HepG2 (cell line): Measurements from ENCODE around the gene CDT1. TPM values are rescaled to one million over a fixed set of nuclear protein-coding genes. Genes with fewer than 3 reads are reported as not detected.

ENCODE experiments used
- KDM1A ChIP-seq: IDR thresholded peaks from 2 replicates; pipeline ENCODE4 v1.6.1; 2016; ENCODE audit warnings: missing compliant biosample characterization
- REST ChIP-seq, 2 experiments: IDR thresholded peaks; 2 replicates each; pipeline ENCODE4 v1.6.1; 2011 to 2012; ENCODE audit warnings: low read length in 2 of 2, borderline replicate concordance in 1 of 2, low read depth in 1 of 2, mild to moderate bottlenecking in 1 of 2, moderate library complexity in 1 of 2
- SNAPC4 ChIP-seq: sonication (generic); formaldehyde crosslinking; IDR thresholded peaks from 2 replicates; pipeline ENCODE4 v1.4.0; 2020; ENCODE audit warnings: mild to moderate bottlenecking, missing genetic modification reagents
- SOX5 ChIP-seq: IDR thresholded peaks from 2 replicates; pipeline ENCODE4 v1.6.1; 2016; ENCODE audit warnings: borderline replicate concordance
- TFAP4 ChIP-seq: sonication (generic); IDR thresholded peaks from 2 replicates; pipeline ENCODE4 v1.6.1; 2016; ENCODE audit warnings: low read depth, borderline replicate concordance
- ZBTB2 ChIP-seq: sonication (generic); formaldehyde crosslinking; IDR thresholded peaks from 2 replicates; pipeline ENCODE4 v1.8.0; 2022; ENCODE audit warnings: low read depth, missing genetic modification reagents
- ZBTB26 ChIP-seq: IDR thresholded peaks from 2 replicates; pipeline ENCODE4 v1.6.1; 2016; ENCODE audit warnings: missing compliant biosample characterization, missing genetic modification reagents, borderline replicate concordance
- ZNF337 ChIP-seq: sonication (generic); formaldehyde crosslinking; IDR thresholded peaks from 2 replicates; pipeline ENCODE4 v1.5.1; 2020; ENCODE audit warnings: missing genetic modification reagents, low read depth, mild to moderate bottlenecking, borderline replicate concordance
- ZNF512B ChIP-seq: sonication (generic); formaldehyde crosslinking; IDR thresholded peaks from 2 replicates; pipeline ENCODE4 v1.5.1; 2020; ENCODE audit warnings: missing genetic modification reagents, mild to moderate bottlenecking, borderline replicate concordance
- ZNF564 ChIP-seq: sonication (generic); formaldehyde crosslinking; IDR thresholded peaks from 2 replicates; pipeline ENCODE4 v1.8.1; 2023; ENCODE audit warnings: mild to moderate bottlenecking, missing genetic modification reagents
- ZNF589 ChIP-seq: sonication (generic); formaldehyde crosslinking; conservative IDR thresholded peaks from 2 replicates; pipeline ENCODE4 v1.8.0; 2022; ENCODE audit warnings: mild to moderate bottlenecking, moderate library complexity, missing genetic modification reagents
- ZNF672 ChIP-seq: sonication (generic); formaldehyde crosslinking; IDR thresholded peaks from 2 replicates; pipeline ENCODE4 v1.8.1; 2022; ENCODE audit warnings: missing genetic modification reagents
- polyA plus RNA-seq, 8 experiments: library from polyadenylated mRNA; depleted of rRNA in 3 of 8; stranded (reverse) in 7 of 8; unstranded in 1 of 8; fragments of >200 nt; fragmentation: Illumina TruSeq in 4 of 8; extraction: Trizol in 4 of 8; gene quantifications; 2 replicates each; pipeline versions ENCODE4 v1.2.1 to v1.2.3, GENCODE V29; 2011 to 2016; ENCODE audit warnings: low read depth in 4 of 8, missing spikeins in 1 of 8, mixed read lengths in 1 of 8; ENCODE audit not compliant: insufficient read depth in 1 of 8
- total RNA-seq, 5 experiments: library from RNA; depleted of rRNA; stranded (reverse); fragments of >200 nt; fragmentation: Illumina TruSeq; extraction: Trizol; gene quantifications; 2 replicates each; pipeline ENCODE4 v1.2.3, GENCODE V29; 2016; ENCODE audit warnings: low read depth in 1 of 5

CDT1 gene
- total and polyA plus RNA-seq, 2 of the 13 experiments (the other 11 are each of a cell fraction or from before 2014, with no cell fraction given), result 23.1 to 23.8 TPM

GRCh38 chr16:88803264-88803987 is at the start of gene CDT1 (continued):
- 0 out of 2 replicates have a peak, but pooled peaks have one; percentile 43 for TF ChIP-seq SNAPC4 (CRISPR knock-in tag)
- TF ChIP-seq TFAP4, result no peak
- TF ChIP-seq ZBTB26 (CRISPR knock-in tag), result no peak
- no peak for TF ChIP-seq ZNF512B (CRISPR knock-in tag)
- no peak for TF ChIP-seq KDM1A (CRISPR knock-in tag)
- TF ChIP-seq REST (IDR thresholded peaks at IDR 0.05; ENCODE audit: borderline replicate concordance in 1 of 2, low read depth in 1 of 2, low read length in 2 of 2), result peak in 1 of 2 experiments; percentile 35; a peak in 1 of 4 replicates
- TF ChIP-seq SOX5 (CRISPR knock-in tag), result no peak
- TF ChIP-seq ZNF589 (CRISPR knock-in tag), result no peak
- TF ChIP-seq ZNF564, result peak; percentile 63; the same call in 1 of the 2 replicates
- no peak for TF ChIP-seq ZNF672 (CRISPR knock-in tag)
- TF ChIP-seq ZNF337 (CRISPR knock-in tag), result no peak
- TF ChIP-seq ZBTB2 (CRISPR knock-in tag), result no peak
